Stimulated activated CD8-positive, alpha-beta memory T cell treated with anti-CD3 and anti-CD28 coated beads, Interleukin-2, amount 100 ng/mL, for 48 hours (primary cell): Measurements from ENCODE around the gene CFAP251.
"Not testable (repeated sequence)": the region's sequence is repeated elsewhere in the genome, so short reads cannot be mapped to it uniquely, and the experiment has no call there.

Experiments used
- DNase-seq, 2 donors: peaks; one replicate each; pipeline ENCODE4 v3.0.0-alpha.2; 2020; ENCODE audit warnings: low read depth in 2 of 2

CFAP251 gene

GRCh38 chr12:122029620-122030423 lies 111.4 kb downstream of the CFAP251 start:
- no peak for DNase-seq

GRCh38 chr12:122030424-122031035 lies 112.1 kb downstream of the CFAP251 start:
- DNase-seq: no peak

GRCh38 chr12:122031342-122032216 lies 113.2 kb downstream of the CFAP251 start:
- peak; percentile 52 to 59 for DNase-seq

- no peak for DNase-seq
Observed at GRCh38 chr12:122032580-122032979, 114.2 kb downstream of the CFAP251 start.

- no peak for DNase-seq
Observed at GRCh38 chr12:122035292-122035691, 116.9 kb downstream of the CFAP251 start.

GRCh38 chr12:122036153-122036552 lies 117.8 kb downstream of the CFAP251 start:
- DNase-seq: no peak

- DNase-seq: no peak
Observed at GRCh38 chr12:122040579-122041386, 122.4 kb downstream of the CFAP251 start.

- DNase-seq: not testable (repeated sequence)
Observed at GRCh38 chr12:122041458-122041857, 123.1 kb downstream of the CFAP251 start.

GRCh38 chr12:122042910-122043309 lies 124.5 kb downstream of the CFAP251 start:
- no peak for DNase-seq

GRCh38 chr12:122043476-122043875 lies 125.1 kb downstream of the CFAP251 start:
- no peak for DNase-seq

GRCh38 chr12:122045262-122045661 lies 126.9 kb downstream of the CFAP251 start:
- DNase-seq: no peak

GRCh38 chr12:122046145-122046544 lies 127.8 kb downstream of the CFAP251 start:
- DNase-seq: no peak

- DNase-seq: no peak
Observed at GRCh38 chr12:122048151-122048550, 129.8 kb downstream of the CFAP251 start.

GRCh38 chr12:122049827-122050226 lies 131.4 kb downstream of the CFAP251 start:
- no peak for DNase-seq

GRCh38 chr12:122050706-122051105 lies 132.3 kb downstream of the CFAP251 start:
- no peak for DNase-seq

- no peak for DNase-seq
Observed at GRCh38 chr12:122051231-122051876, 133.0 kb downstream of the CFAP251 start.

- DNase-seq: no peak
Observed at GRCh38 chr12:122052285-122052684, 133.9 kb downstream of the CFAP251 start.
